IMR-90 (cell line): ENCODE measurements around the gene HMX2. TPM values are rescaled to one million over a fixed set of nuclear protein-coding genes. Genes with fewer than 3 reads are reported as not detected.

Experiments
- ATAC-seq: fragments of 200-7000 bp; cut with Tn5 transposase; 2 replicates; pipeline ENCODE4 v1.9.1; 2020; ENCODE audit warnings: low read depth, mild to moderate bottlenecking, moderate library complexity
- BruUV-seq: library from RNA; stranded (reverse); fragments of 400-500 nt; replicated peaks from 2 replicates; lab custom pipeline; 2021; lab: Mats Ljungman, UMichigan
- CTCF ChIA-PET: fragments of 300-600 bp; formaldehyde crosslinking; extraction: SDS; loops from one replicate; lab custom pipeline; 2021; ENCODE audit warnings: antibody characterized with exemption; lab: Yijun Ruan, JAX
- POLR2A ChIA-PET: fragments of 300-600 bp; sonication (Branson Sonifier 250); formaldehyde crosslinking; loops from one replicate; lab custom pipeline; 2022; ENCODE audit warnings: antibody characterized with exemption; ENCODE audit not compliant: unreplicated experiment; lab: Charles Lee
- DNase-seq: peaks from one replicate; pipeline ENCODE4 v3.0.0; 2013
- H2AFZ ChIP-seq: replicated peaks from 2 replicates; pipeline ENCODE3; 2013; ENCODE audit warnings: low read length, mild to moderate bottlenecking; ENCODE audit not compliant: poor library complexity
- H2AK5ac ChIP-seq: 2 replicates; pipeline ENCODE4 v1.6.1; 2013; ENCODE audit warnings: low read depth, low read length, inconsistent platforms
- H2AK9ac ChIP-seq: replicated peaks from 2 replicates; pipeline ENCODE3; 2013; ENCODE audit warnings: mild to moderate bottlenecking, low read depth, low read length, moderate library complexity; ENCODE audit not compliant: poor library complexity
- H2BK120ac ChIP-seq: 2 replicates; pipeline ENCODE4 v1.6.1; 2013; ENCODE audit warnings: low read depth, low read length, inconsistent platforms
- H2BK15ac ChIP-seq: 3 replicates; pipeline ENCODE4 v1.6.1; 2013; ENCODE audit warnings: low read depth, low read length, inconsistent platforms
- H2BK20ac ChIP-seq: 2 replicates; pipeline ENCODE4 v1.6.1; 2013; ENCODE audit warnings: low read depth, mild to moderate bottlenecking, inconsistent platforms, low read length, moderate library complexity
- H2BK5ac ChIP-seq: 2 replicates; pipeline ENCODE4 v1.6.1; 2013; ENCODE audit warnings: mild to moderate bottlenecking, low read depth, low read length, inconsistent platforms; ENCODE audit not compliant: poor library complexity, severe bottlenecking
- H3K14ac ChIP-seq: replicated peaks from 2 replicates; pipeline ENCODE4 v1.6.1; 2013; ENCODE audit warnings: low read depth, low read length, inconsistent platforms
- H3K18ac ChIP-seq: 2 replicates; pipeline ENCODE4 v1.6.1; 2013; ENCODE audit warnings: low read depth, low read length, control low read depth
- H3K23ac ChIP-seq: 2 replicates; pipeline ENCODE4 v1.6.1; 2013; ENCODE audit warnings: low read depth, low read length, inconsistent platforms
- H3K27ac ChIP-seq: 2 replicates; pipeline ENCODE4 v1.5.1; 2013; ENCODE audit warnings: mild to moderate bottlenecking, control low read depth, low read length; ENCODE audit not compliant: insufficient read depth
- H3K27me3 ChIP-seq: 2 replicates; pipeline ENCODE4 v1.6.1; 2013; ENCODE audit warnings: low read length; ENCODE audit not compliant: control insufficient read depth, insufficient read depth
- H3K36me3 ChIP-seq: 2 replicates; pipeline ENCODE4 v1.6.1; 2013; ENCODE audit warnings: low read length, mixed read lengths; ENCODE audit not compliant: control insufficient read depth, insufficient read depth
- H3K4ac ChIP-seq: 2 replicates; pipeline ENCODE4 v1.6.1; 2013; ENCODE audit warnings: low read depth, low read length, inconsistent platforms
- H3K4me1 ChIP-seq: 2 replicates; pipeline ENCODE4 v1.6.1; 2013; ENCODE audit warnings: low read length, mixed read lengths; ENCODE audit not compliant: control insufficient read depth, insufficient read depth
- H3K4me2 ChIP-seq: 2 replicates; pipeline ENCODE4 v1.6.1; 2013; ENCODE audit warnings: low read depth, mild to moderate bottlenecking, control low read depth, low read length, moderate library complexity
- H3K4me3 ChIP-seq: 2 replicates; pipeline ENCODE4 v1.5.1; 2013; ENCODE audit warnings: low read depth, mild to moderate bottlenecking, control low read depth, low read length, moderate library complexity; ENCODE audit not compliant: insufficient read depth
- H3K56ac ChIP-seq: 2 replicates; pipeline ENCODE4 v1.6.1; 2013; ENCODE audit warnings: low read length, inconsistent platforms; ENCODE audit not compliant: insufficient read depth; ENCODE audit errors: extremely low read depth
- H3K79me1 ChIP-seq, 2 experiments: 2 replicates each; pipeline ENCODE4 v1.6.1; 2013; ENCODE audit warnings: low read length in 2 of 2, inconsistent platforms in 1 of 2, low read depth in 1 of 2
- H3K9ac ChIP-seq: 2 replicates; pipeline ENCODE4 v1.6.1; 2013; ENCODE audit warnings: low read depth, low read length, control low read depth
- H3K9me1 ChIP-seq: 2 replicates; pipeline ENCODE4 v1.6.1; 2013; ENCODE audit warnings: low read length, inconsistent platforms; ENCODE audit not compliant: insufficient read depth
- H3K9me3 ChIP-seq: 2 replicates; pipeline ENCODE4 v1.6.1; 2013; ENCODE audit warnings: low read length; ENCODE audit not compliant: control insufficient read depth, insufficient read depth
- H4K20me1 ChIP-seq: 2 replicates; pipeline ENCODE4 v1.6.1; 2013; ENCODE audit warnings: low read length, inconsistent platforms; ENCODE audit not compliant: insufficient read depth
- H4K5ac ChIP-seq: 2 replicates; pipeline ENCODE4 v1.6.1; 2013; ENCODE audit warnings: mild to moderate bottlenecking, low read depth, low read length, control low read depth
- H4K8ac ChIP-seq, 2 experiments: 2 replicates each; pipeline ENCODE4 v1.6.1; 2013; ENCODE audit warnings: low read depth in 2 of 2, low read length in 2 of 2, control low read depth in 1 of 2, inconsistent platforms in 1 of 2
- H4K91ac ChIP-seq: 2 replicates; pipeline ENCODE4 v1.6.1; 2013; ENCODE audit warnings: low read depth, low read length, inconsistent platforms; ENCODE audit not compliant: insufficient read depth
- CEBPB ChIP-seq: IDR thresholded peaks from 2 replicates; pipeline ENCODE4 v1.6.1; 2012; ENCODE audit warnings: low read depth, low read length, improper control_type of control experiment
- ELK1 ChIP-seq: fragments of 150-350 bp; IDR thresholded peaks from 2 replicates; pipeline ENCODE4 v1.6.1; 2016; ENCODE audit warnings: low read depth, mild to moderate bottlenecking, low read length, moderate library complexity, borderline replicate concordance
- FOS ChIP-seq: fragments of 150-350 bp; IDR thresholded peaks from 2 replicates; pipeline ENCODE4 v1.6.1; 2016; ENCODE audit warnings: low read depth, low read length
- NFE2L2 ChIP-seq: fragments of 150-350 bp; IDR thresholded peaks from 2 replicates; pipeline ENCODE4 v1.6.1; 2016; ENCODE audit warnings: low read depth, mild to moderate bottlenecking, low read length
- USF2 ChIP-seq: fragments of 150-350 bp; IDR thresholded peaks from 2 replicates; pipeline ENCODE4 v1.6.1; 2017; ENCODE audit warnings: mild to moderate bottlenecking, antibody characterized with exemption, low read length, low read depth
- WGBS, 2 experiments: methylation state at CpG; one replicate each; pipeline versions ENCODE4 v1.1.5 to v1.1.7; 2013; ENCODE audit warnings: missing lambda C conversion rate in 2 of 2; ENCODE audit not compliant: insufficient read length in 1 of 2; ENCODE audit errors: extremely low coverage in 2 of 2; 5-methylcytosine and 5-hydroxymethylcytosine counted together
- dilution Hi-C: fragments of 300-500 bp; cut with HindIII; formaldehyde crosslinking; loops from one replicate; pipeline ENCODE4 v1.14.3; 2018; ENCODE audit warnings: low sequenced_read_pairs; ENCODE audit not compliant: unreplicated experiment
- in situ Hi-C: fragments of 300-500 bp; cut with MboI; formaldehyde crosslinking; loops from 3 replicates; pipeline ENCODE4 v1.14.3; 2019; ENCODE audit warnings: low sequenced_read_pairs, inconsistent platforms, mixed read lengths
- intact Hi-C: fragments of 100-400 bp; cut with micrococcal nuclease; formaldehyde crosslinking; loops from 2 replicates; pipeline ENCODE4 v1.10.0; 2022
- polyA plus RNA-seq, 3 experiments: library from polyadenylated mRNA; depleted of rRNA; stranded (reverse); fragments of >200 nt; gene quantifications; 2 replicates each; pipeline ENCODE4 v1.2.3, GENCODE V29; 2012; ENCODE audit warnings: low replicate concordance in 1 of 3
- total RNA-seq: library from RNA; depleted of rRNA; stranded (reverse); fragments of >200 nt; gene quantifications from 2 replicates; pipeline ENCODE4 v1.2.3, GENCODE V29; 2012

Gene HMX2
- total and polyA plus RNA-seq, 2 of the 4 experiments (the other 2 are of a cell fraction), result not detected

- ChIA-PET POLR2A (no interaction called here), CTCF (no interaction called here)
- in situ Hi-C loops (loop anchor here (25.0 kb wide), 1 partner anchor 1244 kb away; no protein-coding TSS in a partner anchor), intact Hi-C loops (no loop called here), dilution Hi-C loops (no loop called here)
- H3K56ac ChIP-seq, result no peak overlapping the region
- no peak overlapping the region for H2BK5ac ChIP-seq
- H2BK20ac ChIP-seq, result no peak overlapping the region
- no peak overlapping the region for H3K14ac ChIP-seq
- no peak for TF ChIP-seq FOS
- TF ChIP-seq ELK1, result no peak
- TF ChIP-seq CEBPB, result no peak
- no peak for TF ChIP-seq USF2
- no peak for TF ChIP-seq NFE2L2
- H2BK120ac ChIP-seq, result no peak overlapping the region
- no peak overlapping the region for H3K18ac ChIP-seq
- H3K4me2 ChIP-seq, result no peak overlapping the region
- no peak for ATAC-seq
- H3K9ac ChIP-seq, result no peak overlapping the region
- no peak overlapping the region for H4K5ac ChIP-seq
- no peaks in the 10 kb centered on the region for H3K4me1 ChIP-seq
- H3K4ac ChIP-seq, result no peak overlapping the region
- peaks cover 100% of the 10 kb centered on the region for H3K27me3 ChIP-seq
- no peak overlapping the region for H4K8ac ChIP-seq
- H3K23ac ChIP-seq, result no peak overlapping the region
- no peaks in the 10 kb centered on the region for H3K36me3 ChIP-seq
- no peak overlapping the region for H4K91ac ChIP-seq
- H2AK5ac ChIP-seq, result no peak overlapping the region
- H3K27ac ChIP-seq, result no peak overlapping the region
- no peak overlapping the region for H2AK9ac ChIP-seq
- 0 out of 2 replicates have a peak, but pooled peaks cover 1% of the 10 kb centered on the region for H4K20me1 ChIP-seq
- BruUV-seq, result no TSS peak
- no peak for DNase-seq
- H3K9me3 ChIP-seq, result peaks cover 8% of the 10 kb centered on the region
- no peaks in the 10 kb centered on the region; the same call in 1 of the 2 replicates for H3K9me1 ChIP-seq
- H3K79me1 ChIP-seq, result no peaks in the 10 kb centered on the region
- no peak overlapping the region for H2AFZ ChIP-seq
- no peak overlapping the region for H2BK15ac ChIP-seq
- no CpG with 5 or more reads among the region's 10 CpGs for WGBS, 2 experiments
- H3K4me3 ChIP-seq, result no peak overlapping the region
Observed at GRCh38 chr10:123143825-123144168, 4.1 kb upstream of the HMX2 start.
